ENCODE measurements around the gene MAN1B1.
A peak's percentile ranks its signal among the peaks of the same experiment; 100 is the strongest.
"Not testable (repeated sequence)": the region's sequence is repeated elsewhere in the genome, so short reads cannot be mapped to it uniquely, and the experiment has no call there.

The MAN1B1 gene

DNA sequence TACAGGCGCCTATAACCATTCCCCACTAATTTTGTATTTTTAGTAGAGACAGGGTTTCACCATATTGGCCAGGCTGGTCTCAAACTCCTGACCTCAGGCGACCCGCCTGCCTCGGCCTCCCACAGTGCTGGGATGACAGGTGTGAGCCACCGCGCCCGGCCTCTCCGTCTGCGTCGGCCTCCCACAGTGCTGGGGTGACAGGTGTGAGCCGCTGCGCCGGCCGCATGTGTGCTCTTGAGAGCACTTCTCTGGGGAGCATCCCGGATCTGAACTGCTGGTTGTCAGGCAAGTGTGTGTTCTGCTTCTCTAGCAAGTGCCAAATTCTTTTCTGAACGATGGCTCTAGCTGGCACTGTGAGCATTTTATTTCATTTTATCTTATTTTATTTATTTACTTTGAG lies 29.2 kb upstream of the MAN1B1 start:
- no peak for TF ChIP-seq CTCF (IDR thresholded peaks at IDR 0.05; ENCODE audit: low read depth, low read length, missing control alignments)
- DNase-seq (ENCODE audit: extremely low read depth, low read depth), result no peak
- H3K4me3 ChIP-seq (replicated peaks; ENCODE audit: low read depth, low read length), result no peak overlapping the region

- H3K4me3 ChIP-seq (replicated peaks; ENCODE audit: low read depth, low read length), result no peak overlapping the region
- no peak for TF ChIP-seq CTCF (IDR thresholded peaks at IDR 0.05; ENCODE audit: low read depth, low read length, missing control alignments)
- DNase-seq (ENCODE audit: extremely low read depth, low read depth), result no peak
These were observed 28.1 kb upstream of the MAN1B1 start for GRCh38 chr9:137058521-137059234.

DNA sequence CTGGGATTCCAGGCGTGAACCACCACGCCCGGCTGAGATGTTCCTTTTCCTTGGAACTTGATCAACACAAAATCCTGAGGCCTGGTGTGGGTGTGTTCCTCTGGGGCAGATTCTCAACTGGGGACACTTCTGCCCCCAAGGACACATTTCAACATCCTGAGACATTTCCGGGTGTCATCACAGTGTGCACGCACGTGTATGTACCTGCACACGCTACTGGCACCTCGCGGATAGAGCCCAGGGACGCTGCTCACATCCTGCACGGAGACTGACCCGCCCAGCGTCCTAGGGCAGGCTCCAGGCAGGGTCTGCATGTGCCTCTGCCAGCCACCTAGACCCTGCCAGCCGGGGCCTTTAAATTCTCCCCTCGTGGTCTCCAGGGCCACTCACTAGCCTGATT lies 24.4 kb upstream of the MAN1B1 start:
- H3K4me3 ChIP-seq (replicated peaks; ENCODE audit: low read depth, low read length), result no peak overlapping the region
- DNase-seq (ENCODE audit: extremely low read depth, low read depth), result no peak
- TF ChIP-seq CTCF (IDR thresholded peaks at IDR 0.05; ENCODE audit: low read depth, low read length, missing control alignments), result no peak

DNA sequence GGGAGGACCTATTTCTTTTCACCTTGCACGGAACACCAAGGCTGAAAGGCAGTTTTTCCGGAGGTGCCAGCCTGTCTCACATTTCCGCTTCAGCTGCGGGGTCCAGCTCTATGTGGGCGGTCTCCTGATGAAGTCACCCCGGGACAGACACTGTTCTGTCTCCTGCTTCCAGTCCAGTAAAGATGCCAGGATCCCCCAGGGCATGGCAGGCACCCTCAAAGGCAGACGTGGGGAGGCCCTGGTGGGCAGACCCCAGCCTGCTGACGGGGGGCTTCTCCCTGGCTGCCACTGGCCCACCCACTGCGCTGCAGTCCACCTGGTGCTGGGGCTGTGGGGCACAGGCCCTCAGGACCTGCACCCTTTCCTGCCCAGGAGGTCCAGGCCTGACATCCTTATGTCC lies 24.0 kb upstream of the MAN1B1 start:
- DNase-seq (ENCODE audit: extremely low read depth, low read depth); H3K4me3 ChIP-seq (replicated peaks; ENCODE audit: low read depth, low read length): not testable (repeated sequence)

DNA sequence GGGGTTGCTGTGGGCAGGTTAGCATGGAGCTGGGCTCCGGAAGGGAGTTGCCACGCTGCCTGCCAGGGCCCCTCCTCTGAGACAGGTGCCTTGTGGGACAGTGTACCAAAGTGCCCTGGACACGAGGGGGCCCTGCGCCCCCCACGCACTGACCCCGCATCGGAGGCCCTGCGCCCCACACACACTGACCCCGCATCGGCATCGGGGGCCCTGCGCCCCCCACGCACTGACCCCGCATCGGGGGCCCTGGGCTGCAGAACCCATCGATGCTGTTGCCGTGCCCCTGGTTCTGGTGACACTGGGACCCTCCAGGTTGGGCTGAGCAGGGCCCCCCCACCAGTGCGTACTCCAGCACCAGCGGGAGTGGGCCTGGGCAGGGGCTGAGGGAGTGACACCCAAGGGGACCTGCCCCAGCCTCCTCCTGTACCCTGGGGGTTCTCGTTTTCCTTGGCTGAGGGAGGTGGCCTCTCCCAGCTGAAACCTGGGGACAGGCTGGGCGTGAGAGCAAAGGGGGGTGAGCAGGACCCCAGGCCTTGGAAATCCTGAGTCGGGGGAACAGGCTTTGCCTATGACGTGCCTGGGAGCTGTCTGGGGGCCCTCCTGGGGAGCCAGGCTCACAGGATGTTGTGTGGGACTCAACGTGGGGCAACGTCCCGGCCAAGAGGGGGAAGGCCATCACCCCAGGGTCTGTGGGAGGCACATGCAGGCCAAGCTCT lies 23.3 kb upstream of the MAN1B1 start:
- no peak for TF ChIP-seq CTCF (IDR thresholded peaks at IDR 0.05; ENCODE audit: low read depth, low read length, missing control alignments)
- H3K4me3 ChIP-seq (replicated peaks; ENCODE audit: low read depth, low read length), result no peak overlapping the region
- no peak for DNase-seq (ENCODE audit: extremely low read depth, low read depth)

DNA sequence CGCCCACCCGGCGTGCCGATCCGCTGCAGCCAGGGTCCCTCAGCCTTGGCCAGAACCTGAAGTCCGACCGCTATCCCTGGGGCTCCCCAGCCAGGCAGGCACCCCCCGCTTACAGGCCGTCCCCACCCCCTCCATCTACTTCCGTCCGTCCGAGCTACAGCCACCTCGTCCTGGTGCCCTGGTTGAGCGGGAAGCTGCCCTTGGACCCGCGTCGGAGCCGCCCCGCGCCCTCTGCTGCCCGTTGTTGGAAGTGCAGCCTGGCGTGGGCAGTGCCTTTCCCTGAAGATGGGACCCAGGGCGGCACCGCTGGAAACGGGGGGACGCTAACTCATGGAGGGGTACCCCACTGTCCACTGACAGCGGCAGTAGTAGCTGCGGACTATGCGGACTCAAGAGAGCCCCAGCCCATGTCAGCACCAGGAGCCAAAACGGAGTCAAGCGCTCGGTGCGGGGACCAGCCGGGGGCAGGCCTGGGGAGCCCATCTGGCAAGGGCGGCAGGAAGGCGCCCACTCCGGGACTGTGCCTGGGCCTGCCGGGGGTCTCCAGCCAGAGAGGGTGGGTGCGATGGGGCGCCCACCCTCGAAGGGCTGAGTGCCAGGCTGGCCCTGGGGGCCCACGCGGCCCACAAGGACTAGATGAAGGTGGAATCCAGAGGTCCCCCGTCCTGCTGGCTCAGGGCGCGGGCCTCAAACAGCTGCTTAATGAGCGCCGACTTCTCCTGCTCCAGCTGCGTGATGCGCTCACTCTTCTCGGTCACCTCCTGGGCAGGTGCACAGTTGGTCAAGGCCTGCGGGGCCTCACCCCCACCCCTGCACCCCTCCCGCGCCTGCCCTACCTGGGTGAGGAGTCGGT lies 22.5 kb upstream of the MAN1B1 start:
- DNase-seq (ENCODE audit: extremely low read depth, low read depth), result no peak
- TF ChIP-seq CTCF (IDR thresholded peaks at IDR 0.05; ENCODE audit: low read depth, low read length, missing control alignments), result peak; percentile 90
- H3K4me3 ChIP-seq (replicated peaks; ENCODE audit: low read depth, low read length), result no peak overlapping the region

DNA sequence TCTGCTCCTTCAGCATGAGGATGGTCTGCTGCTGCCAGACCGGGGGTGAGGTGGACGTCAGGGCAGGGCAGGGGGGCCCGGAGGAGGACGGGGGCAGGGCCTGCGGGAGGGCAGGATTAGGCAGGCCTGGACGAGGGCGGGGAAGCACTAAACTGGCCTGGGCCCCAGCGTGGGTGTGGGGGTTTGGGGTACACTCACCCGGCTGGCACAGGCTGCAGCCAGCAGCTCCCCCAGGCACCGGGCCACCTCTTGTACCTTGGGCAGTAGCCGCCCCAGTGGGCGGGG lies 22.0 kb upstream of the MAN1B1 start:
- DNase-seq (ENCODE audit: extremely low read depth, low read depth), result no peak
- no peak overlapping the region for H3K4me3 ChIP-seq (replicated peaks; ENCODE audit: low read depth, low read length)

More for the DNA sequence above, 22.0 kb upstream of the MAN1B1 start:
- no peak for TF ChIP-seq CTCF (IDR thresholded peaks at IDR 0.05; ENCODE audit: low read depth, low read length, missing control alignments)

Data from HFF-Myc (cell line).